CD4-positive, alpha-beta T cell treated with Interleukin-6 at 100 ng/mL for 8 hours (primary cell): ENCODE results near the gene GPR146.

Experiments used
- DNase-seq: peaks from one replicate; pipeline ENCODE4 v3.0.0-alpha.2; 2020; ENCODE audit warnings: mixed read lengths, low spot score

Gene GPR146

GRCh38 chr7:1093916-1094508 lies 49.7 kb downstream of the GPR146 start:
- DNase-seq = no peak

- no peak for DNase-seq
Observed at GRCh38 chr7:1094870-1095269, 50.5 kb downstream of the GPR146 start.

GRCh38 chr7:1095621-1096155 lies 51.3 kb downstream of the GPR146 start:
- DNase-seq = no peak

GRCh38 chr7:1096156-1097119 lies 52.1 kb downstream of the GPR146 start:
- DNase-seq = no peak

- no peak for DNase-seq
Observed at GRCh38 chr7:1097120-1097504, 52.8 kb downstream of the GPR146 start.

GRCh38 chr7:1098243-1099153 lies 54.2 kb downstream of the GPR146 start:
- DNase-seq = no peak

- DNase-seq = no peak
Observed at GRCh38 chr7:1099154-1099542, 54.8 kb downstream of the GPR146 start.

GRCh38 chr7:1099637-1100036 lies 55.3 kb downstream of the GPR146 start:
- no peak for DNase-seq

- no peak for DNase-seq
Observed at GRCh38 chr7:1100386-1100785, 56.0 kb downstream of the GPR146 start.

GRCh38 chr7:1100834-1101562 lies 56.7 kb downstream of the GPR146 start:
- no peak for DNase-seq

- no peak for DNase-seq
Observed at GRCh38 chr7:1101563-1102431, 57.5 kb downstream of the GPR146 start.

- no peak for DNase-seq
Observed at GRCh38 chr7:1103009-1103788, 58.9 kb downstream of the GPR146 start.

- no peak for DNase-seq
Observed at GRCh38 chr7:1103789-1104515, 59.6 kb downstream of the GPR146 start.

- no peak for DNase-seq
Observed at GRCh38 chr7:1104516-1105179, 60.3 kb downstream of the GPR146 start.

- DNase-seq = no peak
Observed at GRCh38 chr7:1105189-1105588, 60.8 kb downstream of the GPR146 start.

- no peak for DNase-seq
Observed at GRCh38 chr7:1106063-1106792, 61.9 kb downstream of the GPR146 start.

- no peak for DNase-seq
Observed at GRCh38 chr7:1106793-1107421, 62.6 kb downstream of the GPR146 start.
